IPS-15b (cell line): ENCODE results near the gene PFDN2.

ENCODE experiments used
- H3K27me3 ChIP-seq: one replicate; pipeline ENCODE4 v1.6.1; 2013; ENCODE audit warnings: low read length; ENCODE audit not compliant: control insufficient read depth, insufficient read depth
- H3K36me3 ChIP-seq: one replicate; pipeline ENCODE4 v1.6.1; 2013; ENCODE audit warnings: low read length; ENCODE audit not compliant: control insufficient read depth, insufficient read depth
- H3K4me1 ChIP-seq: one replicate; pipeline ENCODE4 v1.6.1; 2013; ENCODE audit warnings: mild to moderate bottlenecking, low read length; ENCODE audit not compliant: control insufficient read depth, insufficient read depth
- H3K4me3 ChIP-seq: one replicate; pipeline ENCODE4 v1.5.1; 2013; ENCODE audit warnings: low read depth, low read length
- H3K9ac ChIP-seq: one replicate; pipeline ENCODE4 v1.6.1; 2013; ENCODE audit warnings: low read depth, mild to moderate bottlenecking, low read length
- H3K9me3 ChIP-seq: one replicate; pipeline ENCODE4 v1.6.1; 2013; ENCODE audit warnings: mild to moderate bottlenecking, low read length; ENCODE audit not compliant: control insufficient read depth, insufficient read depth

PFDN2 gene

DNA sequence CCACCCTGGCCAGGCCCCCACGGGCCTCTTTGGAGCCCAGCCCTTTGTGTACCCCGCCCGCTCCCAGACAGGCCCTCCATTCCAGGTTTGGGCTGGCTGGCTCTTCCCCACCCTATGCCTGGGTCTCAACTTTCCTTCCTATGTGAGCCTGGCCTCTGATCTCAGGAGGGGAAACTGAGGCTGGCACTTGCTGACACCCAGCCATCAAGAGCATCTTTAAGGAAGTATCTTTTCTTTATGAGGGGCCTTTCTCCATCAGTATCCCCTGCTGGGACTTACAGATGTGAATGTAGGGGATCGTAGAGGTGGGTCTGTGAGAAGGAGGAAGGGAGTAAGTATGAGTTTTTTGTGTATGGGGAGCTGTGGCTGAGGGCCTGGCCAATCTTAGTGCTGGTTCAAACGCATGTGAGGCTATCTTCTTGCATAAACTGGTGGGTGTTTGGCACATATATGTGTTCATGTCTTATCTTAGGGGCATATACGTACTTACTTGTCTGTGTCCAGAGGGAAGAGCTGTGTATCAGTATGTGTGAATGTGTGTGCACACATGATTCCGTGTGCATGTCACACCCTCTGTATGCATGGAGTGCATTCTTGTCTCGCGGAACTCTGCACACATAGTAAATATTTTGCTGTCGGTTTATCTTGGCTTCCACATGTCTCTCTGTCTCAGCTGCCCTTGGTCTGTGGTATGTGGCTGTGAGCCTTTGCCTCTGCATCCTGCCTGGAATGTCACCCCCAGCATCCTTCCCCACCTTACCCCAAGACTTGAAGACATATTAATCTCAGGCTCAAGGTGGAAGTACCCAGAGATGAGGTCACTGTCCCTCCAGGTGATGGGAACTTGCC lies 33.9 kb downstream of the PFDN2 start:
- H3K9me3 ChIP-seq = no peaks in the 10 kb centered on the region
- no peaks in the 10 kb centered on the region for H3K36me3 ChIP-seq
- H3K27me3 ChIP-seq = no peaks in the 10 kb centered on the region
- peaks cover 13% of the 10 kb centered on the region for H3K4me1 ChIP-seq
- no peak overlapping the region for H3K4me3 ChIP-seq
- H3K9ac ChIP-seq = no peak overlapping the region

DNA sequence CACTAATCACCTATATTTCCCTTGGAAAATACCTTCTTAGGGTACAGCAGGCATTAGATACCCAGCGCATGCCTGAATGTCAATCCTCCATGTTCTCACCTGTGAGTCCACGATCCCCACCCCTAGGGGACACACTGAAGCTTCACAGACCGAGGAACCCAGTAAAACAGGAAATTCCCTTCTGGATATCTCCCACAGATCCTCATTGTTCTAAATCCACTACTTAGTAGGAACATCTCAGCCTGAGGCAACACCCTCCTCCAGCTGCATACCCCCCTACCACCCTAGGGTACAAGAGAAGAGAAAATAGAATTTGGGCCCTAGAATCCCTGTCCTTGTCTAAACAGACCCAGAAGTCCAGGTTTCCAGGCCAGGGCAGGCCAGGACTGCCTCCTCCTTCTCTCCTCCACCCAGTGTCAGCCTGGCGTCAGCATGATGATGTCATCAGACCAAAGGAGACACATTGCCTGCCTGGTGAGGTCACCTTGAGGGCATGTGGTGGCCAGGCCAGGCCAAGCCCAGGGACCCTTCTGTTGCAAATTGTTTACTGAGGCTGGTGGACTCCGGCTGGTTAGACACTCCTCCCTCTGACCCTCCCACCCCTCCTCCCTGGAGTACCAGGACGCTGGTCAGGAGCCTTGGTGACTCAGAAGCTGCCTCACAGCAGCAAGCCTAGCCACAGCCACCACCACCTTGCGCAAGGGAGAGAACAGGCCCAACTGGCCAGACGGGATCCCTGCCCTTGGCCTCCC lies 34.7 kb downstream of the PFDN2 start:
- no peaks in the 10 kb centered on the region for H3K27me3 ChIP-seq
- H3K4me1 ChIP-seq = peaks cover 13% of the 10 kb centered on the region
- H3K9ac ChIP-seq = no peak overlapping the region
- no peak overlapping the region for H3K4me3 ChIP-seq
- no peaks in the 10 kb centered on the region for H3K36me3 ChIP-seq
- H3K9me3 ChIP-seq = no peaks in the 10 kb centered on the region

DNA sequence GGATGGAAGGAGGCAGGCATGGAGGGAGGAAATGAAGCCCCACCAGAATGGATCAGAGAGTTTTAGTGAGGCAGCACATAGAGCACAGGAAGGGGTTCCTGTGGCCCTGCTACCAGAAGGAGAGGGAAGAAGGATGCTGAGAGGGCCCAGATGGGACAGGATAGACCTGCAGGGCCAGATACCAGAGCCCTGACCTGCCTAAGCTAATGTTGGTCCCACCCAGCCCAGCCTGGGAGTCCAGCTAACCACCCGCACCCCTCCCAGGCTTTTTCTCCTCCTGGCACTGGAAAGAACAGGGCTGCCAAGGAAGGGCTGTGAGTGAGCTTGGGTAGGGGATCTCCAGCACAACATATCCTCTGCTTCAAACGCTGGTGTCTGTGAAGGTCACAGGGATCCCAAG lies 35.4 kb downstream of the PFDN2 start:
- Histone ChIP-seq H3K36me3 (no peaks in the 10 kb centered on the region), H3K27me3 (no peaks in the 10 kb centered on the region), H3K9me3 (no peaks in the 10 kb centered on the region), H3K4me3 (no peak overlapping the region), H3K4me1 (peaks cover 13% of the 10 kb centered on the region), H3K9ac (no peak overlapping the region)

- Histone ChIP-seq H3K27me3 (no peaks in the 10 kb centered on the region), H3K9ac (no peak overlapping the region), H3K36me3 (no peaks in the 10 kb centered on the region), H3K4me3 (no peak overlapping the region), H3K9me3 (no peaks in the 10 kb centered on the region), H3K4me1 (peaks cover 13% of the 10 kb centered on the region)
Observed at GRCh38 chr1:161081519-161081918, 36.3 kb downstream of the PFDN2 start.

DNA sequence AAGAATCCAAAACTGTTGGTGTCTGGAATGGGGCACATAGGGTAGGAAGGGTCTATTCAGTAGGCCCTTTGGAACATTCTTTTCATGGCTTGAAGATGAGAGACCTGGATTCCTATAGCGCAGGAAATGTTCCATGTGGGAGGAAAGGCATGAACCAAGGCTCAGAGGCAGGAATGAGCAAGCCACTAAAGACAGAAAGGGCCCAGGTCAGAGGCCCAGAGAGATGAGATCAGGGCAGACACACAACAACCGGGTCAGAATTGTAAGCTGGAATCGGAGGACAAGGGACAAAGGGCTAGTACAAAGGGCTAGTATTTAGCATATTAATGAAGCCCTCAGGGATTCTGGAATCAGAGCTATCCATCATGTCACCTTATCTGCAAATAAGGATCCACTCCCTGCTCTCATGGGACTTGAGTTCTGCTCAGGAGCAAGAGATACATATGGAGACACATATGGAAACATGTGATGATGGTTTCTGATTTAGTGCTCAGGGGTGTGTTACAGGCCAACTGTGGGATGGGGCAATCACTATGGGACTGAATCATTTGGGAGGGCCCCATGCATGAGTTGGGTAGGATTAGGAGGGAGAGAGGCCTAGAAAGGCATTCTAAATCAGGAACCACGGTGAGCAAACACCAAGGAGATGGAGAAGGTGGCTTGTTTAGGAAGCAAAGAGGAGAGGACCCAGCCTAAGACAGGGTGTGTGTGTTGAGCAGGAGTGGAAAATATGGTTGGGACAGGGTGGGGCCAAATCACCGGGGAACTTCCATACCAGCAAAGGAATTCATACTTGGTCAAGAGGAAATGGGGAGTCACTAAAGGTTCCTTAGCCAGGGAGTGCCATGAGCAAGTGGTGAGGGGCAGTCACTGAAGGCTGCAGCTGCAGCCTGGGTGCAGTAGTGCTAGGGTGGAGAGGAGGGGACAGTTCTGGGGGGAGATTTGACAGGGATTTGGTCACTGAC lies 37.1 kb downstream of the PFDN2 start:
- H3K9me3 ChIP-seq = no peaks in the 10 kb centered on the region
- H3K36me3 ChIP-seq = no peaks in the 10 kb centered on the region
- H3K27me3 ChIP-seq = no peaks in the 10 kb centered on the region
- peaks cover 7% of the 10 kb centered on the region for H3K4me1 ChIP-seq
- H3K4me3 ChIP-seq = no peak overlapping the region
- H3K9ac ChIP-seq = no peak overlapping the region

GRCh38 chr1:161079436-161080110 lies 38.3 kb downstream of the PFDN2 start:
- Histone ChIP-seq H3K9ac (no peak overlapping the region), H3K9me3 (no peaks in the 10 kb centered on the region), H3K36me3 (no peaks in the 10 kb centered on the region), H3K4me3 (no peak overlapping the region), H3K27me3 (no peaks in the 10 kb centered on the region), H3K4me1 (peaks cover 7% of the 10 kb centered on the region)

GRCh38 chr1:161077426-161077825 lies 40.4 kb downstream of the PFDN2 start:
- Histone ChIP-seq H3K36me3 (no peaks in the 10 kb centered on the region), H3K4me3 (no peak overlapping the region), H3K4me1 (peaks cover 7% of the 10 kb centered on the region), H3K9me3 (no peaks in the 10 kb centered on the region), H3K27me3 (no peaks in the 10 kb centered on the region), H3K9ac (no peak overlapping the region)

- Histone ChIP-seq H3K4me3 (no peak overlapping the region), H3K27me3 (no peaks in the 10 kb centered on the region), H3K36me3 (no peaks in the 10 kb centered on the region), H3K4me1 (peaks cover 7% of the 10 kb centered on the region), H3K9ac (no peak overlapping the region), H3K9me3 (no peaks in the 10 kb centered on the region)
Observed at GRCh38 chr1:161076410-161076809, 41.4 kb downstream of the PFDN2 start.

DNA sequence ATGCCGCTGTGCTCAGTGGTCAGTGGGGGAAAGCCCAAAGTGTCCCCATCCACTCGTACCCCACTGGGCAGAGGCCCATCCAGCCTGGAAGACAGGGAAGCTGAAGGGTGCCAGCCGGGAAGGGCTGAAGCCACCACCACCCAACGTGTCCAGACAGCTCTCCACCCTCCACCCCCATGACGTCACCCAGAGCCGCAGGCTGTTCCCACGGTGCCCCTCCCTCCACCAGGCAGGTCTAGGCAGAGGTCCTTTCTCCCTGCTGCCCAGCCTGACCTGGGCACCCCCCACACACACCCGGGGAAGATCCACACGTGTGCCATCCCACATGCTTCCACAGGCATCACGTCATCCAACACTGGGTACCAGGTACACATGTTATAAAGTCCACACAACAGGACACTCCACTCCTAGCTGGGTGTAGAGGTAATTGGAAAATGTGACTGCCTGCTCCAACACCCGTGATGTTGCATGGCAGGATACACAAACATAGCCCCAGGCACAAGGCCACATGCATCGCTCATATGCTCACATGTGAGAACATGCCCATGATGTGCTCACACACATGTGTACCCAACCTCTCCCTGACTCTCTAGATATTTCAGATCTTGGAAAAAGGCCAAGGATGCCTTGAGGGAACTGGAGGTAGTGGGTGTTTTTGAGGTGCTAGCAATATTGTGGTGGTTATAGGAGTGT lies 43.0 kb downstream of the PFDN2 start:
- Histone ChIP-seq H3K4me1 (no peaks in the 10 kb centered on the region), H3K9me3 (no peaks in the 10 kb centered on the region), H3K27me3 (no peaks in the 10 kb centered on the region), H3K36me3 (no peaks in the 10 kb centered on the region), H3K9ac (no peak overlapping the region), H3K4me3 (no peak overlapping the region)

- no peak overlapping the region for H3K9ac ChIP-seq
Observed at GRCh38 chr1:161073474-161074121, 44.2 kb downstream of the PFDN2 start.

More at GRCh38 chr1:161073474-161074121, 44.2 kb downstream of the PFDN2 start:
- H3K4me3 ChIP-seq = no peak overlapping the region
- no peaks in the 10 kb centered on the region for H3K9me3 ChIP-seq
- no peaks in the 10 kb centered on the region for H3K4me1 ChIP-seq
- H3K36me3 ChIP-seq = no peaks in the 10 kb centered on the region
- H3K27me3 ChIP-seq = no peaks in the 10 kb centered on the region
